Activated T-cell treated with anti-CD3 and anti-CD28 coated beads for 48 hours (primary cell): ENCODE results near the gene NT5DC3.

ENCODE experiments used
- DNase-seq: peaks from one replicate; pipeline ENCODE4 v3.0.0-alpha.2; 2020; ENCODE audit warnings: low read depth

NT5DC3 gene

DNA sequence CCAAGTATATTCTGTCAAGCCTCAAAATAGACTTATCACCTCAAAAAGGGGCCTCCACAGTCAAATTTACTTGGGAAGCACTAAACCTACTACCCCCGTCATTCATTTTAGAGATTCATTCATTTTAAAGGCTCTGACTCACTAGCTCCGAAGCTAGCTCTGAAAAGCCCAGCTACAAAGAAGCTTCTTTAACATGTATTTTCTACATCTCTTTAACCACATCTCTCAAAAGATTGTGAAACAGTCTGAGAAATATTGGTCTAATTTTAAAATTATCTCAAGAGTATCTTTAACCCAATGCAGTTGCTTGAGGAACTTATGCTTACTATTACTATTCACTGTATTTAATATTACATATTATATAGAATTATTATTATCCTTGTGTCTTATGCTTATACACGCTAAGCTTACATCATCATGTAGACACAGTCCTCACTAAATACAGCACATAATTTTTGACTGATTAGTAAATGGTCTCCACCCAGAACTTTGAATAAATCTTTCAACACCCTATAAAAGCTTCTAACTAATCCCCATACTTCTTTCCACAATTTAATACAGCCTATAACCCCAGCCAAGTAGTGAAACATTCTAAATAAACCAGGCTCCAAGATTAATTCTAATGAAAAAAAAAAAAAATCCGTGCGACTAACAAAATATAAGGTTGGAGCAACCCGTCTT is 7.8 kb downstream of the NT5DC3 start:
- DNase-seq: no peak

GRCh38 chr12:103832048-103832997 is 8.7 kb downstream of the NT5DC3 start:
- no peak for DNase-seq

DNA sequence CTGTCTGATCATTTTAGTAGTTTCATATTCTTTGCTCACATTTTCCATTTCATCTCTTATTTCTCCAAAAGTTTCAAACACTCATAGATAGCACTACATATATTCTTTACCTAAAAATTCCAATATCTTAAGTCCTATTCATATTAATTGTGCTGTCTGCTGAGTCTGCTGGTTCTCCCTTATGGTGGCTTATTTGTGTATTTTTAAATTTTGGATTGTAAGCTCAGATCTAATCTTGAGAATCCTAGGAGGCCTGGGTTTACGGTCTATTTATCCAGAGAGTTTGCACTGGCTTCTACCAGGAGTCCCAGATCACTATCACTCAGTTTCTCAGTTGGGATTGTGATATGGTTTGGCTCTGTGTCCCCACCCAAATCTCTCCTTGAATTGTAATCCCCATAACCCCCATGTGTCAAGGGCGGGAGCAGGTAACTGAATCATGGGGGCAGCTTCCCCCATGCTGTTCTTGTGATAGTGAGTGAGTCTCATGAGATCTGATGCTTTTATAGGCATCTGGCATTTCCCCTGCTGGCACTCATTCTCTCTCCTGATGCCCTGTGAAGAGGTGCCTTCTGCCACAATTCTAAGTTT is 10.2 kb downstream of the NT5DC3 start:
- DNase-seq: no peak

- DNase-seq: no peak
Observed at GRCh38 chr12:103830025-103830725, 10.9 kb downstream of the NT5DC3 start.

- DNase-seq: no peak
Observed at GRCh38 chr12:103829092-103829491, 11.9 kb downstream of the NT5DC3 start.

DNA sequence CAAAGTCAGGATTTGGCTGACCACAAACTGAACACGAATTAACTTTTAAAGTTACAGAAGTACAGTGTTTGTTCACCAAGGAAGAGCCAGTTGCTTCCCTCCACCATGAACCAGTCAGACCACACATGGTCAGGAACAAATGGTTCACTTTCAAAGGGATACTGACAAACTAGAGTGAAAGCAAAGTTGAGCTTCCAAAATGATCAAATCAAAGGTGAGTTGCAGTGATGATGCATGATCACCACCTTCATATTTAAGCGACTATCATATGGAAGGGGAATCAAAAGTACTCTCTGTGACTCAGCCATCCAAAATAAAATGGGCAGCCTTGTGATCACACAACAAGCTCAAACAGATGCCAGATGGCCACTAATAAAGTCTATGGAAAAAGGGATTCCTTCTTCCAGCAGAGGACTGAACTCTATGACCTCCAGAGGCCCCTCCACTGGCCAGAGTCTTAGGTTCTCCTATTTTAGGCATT is 13.1 kb downstream of the NT5DC3 start:
- DNase-seq: no peak

- DNase-seq: no peak
Observed at GRCh38 chr12:103824845-103825244, 16.2 kb downstream of the NT5DC3 start.

DNA sequence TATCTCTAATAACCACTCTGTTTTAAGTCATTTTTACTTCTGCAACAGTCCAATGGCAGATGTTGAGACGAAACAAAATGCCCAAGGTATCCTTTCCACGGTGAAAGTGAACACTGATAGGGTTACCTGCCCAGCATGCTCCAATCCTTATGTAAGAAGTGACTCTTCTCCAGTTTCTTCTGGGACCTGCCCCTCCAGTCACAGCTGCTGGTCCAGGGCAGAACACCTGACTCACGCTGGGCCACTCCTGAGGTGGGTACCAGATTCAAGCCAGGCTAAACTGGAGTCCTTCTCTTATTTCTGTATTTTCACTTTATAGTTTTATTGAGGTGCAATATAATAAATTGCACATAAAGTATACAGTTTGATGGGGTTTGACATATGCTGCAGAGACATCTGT is 16.7 kb downstream of the NT5DC3 start:
- DNase-seq: no peak

DNA sequence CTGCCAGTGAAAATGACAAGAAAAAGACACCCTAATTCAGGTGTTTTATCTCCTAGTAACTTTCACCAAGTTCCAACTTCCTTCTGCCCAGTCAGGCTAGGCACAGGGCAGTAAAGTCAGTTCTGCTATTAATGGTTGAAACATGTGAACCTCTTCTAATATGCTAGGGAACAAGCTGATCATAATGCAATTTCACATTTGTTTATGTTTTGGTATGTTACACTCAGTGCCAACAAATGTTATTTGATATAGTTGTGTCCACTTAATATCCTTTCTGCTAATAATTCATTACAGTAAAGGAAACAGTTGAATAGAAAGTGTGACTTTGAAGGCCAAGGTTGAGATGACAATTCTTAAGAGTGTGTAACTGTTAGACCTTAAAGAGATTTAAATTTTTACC is 17.2 kb downstream of the NT5DC3 start:
- no peak for DNase-seq

- DNase-seq: no peak
Observed at GRCh38 chr12:103821773-103822172, 19.3 kb downstream of the NT5DC3 start.

- no peak for DNase-seq
Observed at GRCh38 chr12:103820881-103821489, 20.0 kb downstream of the NT5DC3 start.

GRCh38 chr12:103820361-103820760 is 20.7 kb downstream of the NT5DC3 start:
- no peak for DNase-seq

- DNase-seq: no peak
Observed at GRCh38 chr12:103819892-103820291, 21.1 kb downstream of the NT5DC3 start.

DNA sequence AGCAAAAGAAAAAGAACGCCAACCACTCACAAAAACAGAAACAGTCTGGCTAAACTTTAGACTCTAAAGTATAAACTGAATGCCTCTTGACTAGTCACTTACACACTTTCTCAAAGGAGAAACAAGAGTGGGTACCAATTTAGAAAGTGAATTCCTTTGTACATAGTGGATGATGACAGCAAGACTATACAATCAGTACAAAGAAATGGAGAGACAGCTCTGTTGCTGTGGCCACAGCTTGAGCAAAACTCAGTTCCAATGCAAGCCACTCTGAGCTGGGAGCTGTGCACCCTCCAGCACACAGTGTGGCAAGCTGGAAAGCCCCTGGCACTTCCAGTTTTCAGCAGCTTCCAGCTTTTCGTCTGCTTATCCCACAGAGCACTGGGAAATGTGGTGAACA is 21.7 kb downstream of the NT5DC3 start:
- DNase-seq: no peak

DNA sequence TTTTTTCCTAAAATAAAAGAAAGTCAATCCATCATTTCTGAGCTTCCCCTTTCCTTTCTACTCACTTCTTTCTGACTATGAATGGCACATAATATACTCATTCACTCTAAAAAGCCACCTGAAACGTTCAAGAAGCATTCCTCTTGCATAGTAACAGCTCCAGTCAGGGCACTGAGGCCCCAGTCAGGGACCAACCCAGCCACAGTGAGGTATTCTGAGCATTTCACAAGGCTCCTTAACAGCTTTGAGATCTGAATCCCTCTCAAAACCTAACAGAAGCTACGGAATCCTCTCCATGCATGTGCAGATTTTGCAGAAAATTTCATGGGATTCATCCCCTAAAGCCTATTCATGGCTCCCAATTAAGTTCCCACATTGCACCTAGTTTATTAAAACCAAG is 23.2 kb downstream of the NT5DC3 start:
- DNase-seq: no peak

- no peak for DNase-seq
Observed at GRCh38 chr12:103816663-103817062, 24.4 kb downstream of the NT5DC3 start.

- DNase-seq: no peak
Observed at GRCh38 chr12:103814436-103814835, 26.6 kb downstream of the NT5DC3 start.

- DNase-seq: no peak
Observed at GRCh38 chr12:103813949-103814348, 27.1 kb downstream of the NT5DC3 start.

GRCh38 chr12:103813426-103813825 is 27.6 kb downstream of the NT5DC3 start:
- DNase-seq: no peak

DNA sequence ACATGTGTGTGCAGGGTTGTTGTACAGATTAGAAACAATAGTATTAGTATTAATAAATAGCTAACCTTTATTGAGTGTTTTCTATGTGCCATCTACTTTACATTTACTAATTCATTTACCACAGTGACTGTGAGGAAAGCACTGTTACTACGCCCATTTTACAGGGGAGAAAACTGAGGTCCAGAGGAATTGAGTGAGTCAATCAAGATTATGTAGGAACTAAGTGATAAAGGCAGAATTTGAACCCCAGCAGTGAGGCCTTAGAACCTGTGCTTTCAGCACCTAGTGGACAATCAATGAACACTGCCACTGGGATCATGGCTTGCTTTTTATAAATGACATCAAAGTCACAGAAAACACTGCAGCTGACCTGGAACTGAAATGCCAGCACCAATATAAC is 28.2 kb downstream of the NT5DC3 start:
- DNase-seq: no peak

DNA sequence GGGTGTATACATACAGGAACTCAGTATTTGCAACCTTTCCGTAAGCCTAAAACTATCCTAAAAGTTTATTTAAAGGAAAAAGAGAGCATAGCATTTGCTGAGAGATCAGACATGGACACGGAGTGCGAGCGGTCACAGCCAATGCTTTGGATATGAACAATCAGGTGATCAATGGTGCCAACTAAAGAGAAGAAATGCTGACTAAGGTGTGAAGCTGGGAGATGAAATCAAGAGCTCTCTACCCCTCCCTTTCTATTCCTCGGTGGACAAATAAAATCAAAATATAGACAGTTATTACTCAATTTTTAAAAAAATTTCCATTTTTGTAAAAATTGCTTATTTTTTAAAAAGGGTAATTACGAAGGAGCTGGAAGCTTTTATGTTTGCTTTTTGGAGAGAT is 29.2 kb downstream of the NT5DC3 start:
- no peak for DNase-seq

DNA sequence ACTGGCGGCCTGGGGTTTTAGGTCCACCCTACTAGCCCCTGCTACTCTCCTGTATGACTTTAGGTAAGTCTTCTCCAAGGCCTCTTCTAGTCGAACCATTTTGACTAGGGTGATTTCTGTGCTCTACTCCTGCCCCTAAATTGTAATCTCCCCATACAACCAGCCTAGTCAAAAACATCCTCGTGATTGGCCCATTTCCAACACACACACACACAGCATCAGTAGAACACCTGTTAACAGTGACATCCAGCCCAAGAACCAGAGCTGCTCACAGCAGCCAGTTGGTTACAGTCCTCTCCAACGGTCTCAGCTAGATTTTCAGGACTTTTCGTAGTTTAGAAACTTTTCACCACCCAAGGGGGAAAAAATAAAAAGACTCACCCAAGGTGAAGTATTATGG is 30.9 kb downstream of the NT5DC3 start:
- DNase-seq: no peak
